Transverse colon (tissue), 4 donors: ENCODE results near the gene SERPINB2. TPM values are rescaled to one million over a fixed set of nuclear protein-coding genes. Genes with fewer than 3 reads are reported as not detected.

Source experiments
- DNase-seq: peaks from one replicate; pipeline ENCODE4 v3.0.0-alpha.2; 2019
- H3K27ac ChIP-seq, 4 donors: fragments of 200-600 bp; sonication (generic); 2 replicates each; pipeline ENCODE4 v1.5.1; 2016 to 2018; ENCODE audit warnings: inconsistent platforms in 4 of 4
- H3K27me3 ChIP-seq: fragments of 200-600 bp; sonication (generic); 2 replicates; pipeline ENCODE4 v1.5.1; 2017; ENCODE audit warnings: inconsistent platforms
- H3K36me3 ChIP-seq, 4 donors: fragments of 200-600 bp; sonication (generic); 2 replicates each; pipeline ENCODE4 v1.5.1; 2017 to 2019; ENCODE audit warnings: inconsistent platforms in 4 of 4
- H3K4me1 ChIP-seq, 4 donors: fragments of 200-600 bp; sonication (generic); 2 replicates each; pipeline ENCODE4 v1.5.1; 2017 to 2020; ENCODE audit warnings: inconsistent platforms in 4 of 4
- H3K4me3 ChIP-seq, 4 donors: fragments of 200-600 bp; sonication (generic); 1 replicate in 1 of 4; 2 replicates in 3 of 4; pipeline versions ENCODE4 v1.5.1 to v1.6.1; 2017 to 2019; ENCODE audit warnings: inconsistent platforms in 4 of 4
- H3K9me3 ChIP-seq, 2 donors: fragments of 200-600 bp; sonication (generic); 2 replicates each; pipeline ENCODE4 v1.5.1; 2017 to 2019; ENCODE audit warnings: inconsistent platforms in 2 of 2
- EP300 ChIP-seq: sonication (generic); formaldehyde crosslinking; IDR thresholded peaks from one replicate; pipeline ENCODE4 v1.6.1; 2017; ENCODE audit warnings: antibody characterized with exemption, low read depth
- POLR2A ChIP-seq: fragments of 450-650 bp; IDR thresholded peaks from one replicate; pipeline ENCODE4 v1.6.1; 2016; ENCODE audit warnings: antibody characterized with exemption, mild to moderate bottlenecking, moderate library complexity
- POLR2AphosphoS5 ChIP-seq, 3 donors: sonication (generic); formaldehyde crosslinking; IDR thresholded peaks; one replicate each; pipeline ENCODE4 v1.6.1; 2016; ENCODE audit warnings: antibody characterized with exemption in 3 of 3
- WGBS, 2 donors: methylation state at CpG; one replicate each; pipeline ENCODE4 v1.1.5; 2018; ENCODE audit warnings: low coverage in 1 of 2; 5-methylcytosine and 5-hydroxymethylcytosine counted together
- in situ Hi-C, 4 donors: fragments of 200-750 bp; cut with MboI; loops; one replicate each; pipeline versions ENCODE4 v1.15.0 to v1.15.1; 2017; ENCODE audit warnings: low sequenced_read_pairs in 3 of 4, low pct_ligation_motif_present in 1 of 4, low pct_unique_long_range_greater_than_20kb in 1 of 4
- intact Hi-C: fragments of 100-400 bp; cut with DNase I; formaldehyde crosslinking; loops from one replicate; pipeline ENCODE4 v1.15.1; 2023; ENCODE audit warnings: low total_unique reads
- total RNA-seq, 4 donors: library from RNA; depleted of rRNA; stranded (reverse); fragments of >200 nt; gene quantifications; one replicate each; pipeline ENCODE4 v1.1.0, GENCODE V29; 2016
- TF ChIP-seq, protein P1 (sequence below), 5 experiments: fragments of 200-600 bp in 3 of 5; fragments of 450-650 bp in 2 of 5; sonication (generic) in 3 of 5; IDR thresholded peaks; 1 replicate in 2 of 5; 2 replicates in 3 of 5; pipeline ENCODE4 v1.5.1; 2016 to 2017; ENCODE audit warnings: antibody characterized with exemption in 5 of 5, inconsistent platforms in 3 of 5, mild to moderate bottlenecking in 2 of 5, moderate library complexity in 1 of 5

The SERPINB2 gene
- total RNA-seq, 4 donors from 2014 or later = 48.3 TPM; not detected in 3

DNA sequence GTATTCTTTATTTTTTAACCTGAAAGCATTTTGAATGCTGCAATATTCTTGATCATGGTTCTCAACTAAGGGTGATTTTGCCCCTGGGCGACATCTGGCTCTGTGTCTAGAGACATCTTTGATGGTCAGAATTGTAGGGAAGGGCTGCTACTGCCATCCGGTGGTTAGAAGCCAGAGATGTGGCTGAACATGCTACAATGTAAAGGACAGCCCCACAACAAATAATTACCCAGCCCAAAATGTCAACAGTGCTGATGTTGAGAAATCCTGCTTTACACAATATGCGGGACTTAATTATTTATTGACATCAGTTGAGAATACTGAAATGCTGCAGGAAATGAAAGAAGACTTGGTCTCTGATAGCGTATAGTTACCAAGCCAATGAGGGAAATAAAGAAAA is 37.5 kb upstream of the SERPINB2 start:
- H3K4me1 ChIP-seq = no peaks in the 10 kb centered on the region
- WGBS, 2 donors = 35 to 56% methylated on average over 3 to 4 of the region's 4 CpGs
- in situ Hi-C loops (no loop called here), intact Hi-C loops (no loop called here)
- H3K27ac ChIP-seq = no peak overlapping the region
- H3K27me3 ChIP-seq = no peaks in the 10 kb centered on the region
- H3K36me3 ChIP-seq = no peaks in the 10 kb centered on the region
- TF ChIP-seq, protein P1, sequence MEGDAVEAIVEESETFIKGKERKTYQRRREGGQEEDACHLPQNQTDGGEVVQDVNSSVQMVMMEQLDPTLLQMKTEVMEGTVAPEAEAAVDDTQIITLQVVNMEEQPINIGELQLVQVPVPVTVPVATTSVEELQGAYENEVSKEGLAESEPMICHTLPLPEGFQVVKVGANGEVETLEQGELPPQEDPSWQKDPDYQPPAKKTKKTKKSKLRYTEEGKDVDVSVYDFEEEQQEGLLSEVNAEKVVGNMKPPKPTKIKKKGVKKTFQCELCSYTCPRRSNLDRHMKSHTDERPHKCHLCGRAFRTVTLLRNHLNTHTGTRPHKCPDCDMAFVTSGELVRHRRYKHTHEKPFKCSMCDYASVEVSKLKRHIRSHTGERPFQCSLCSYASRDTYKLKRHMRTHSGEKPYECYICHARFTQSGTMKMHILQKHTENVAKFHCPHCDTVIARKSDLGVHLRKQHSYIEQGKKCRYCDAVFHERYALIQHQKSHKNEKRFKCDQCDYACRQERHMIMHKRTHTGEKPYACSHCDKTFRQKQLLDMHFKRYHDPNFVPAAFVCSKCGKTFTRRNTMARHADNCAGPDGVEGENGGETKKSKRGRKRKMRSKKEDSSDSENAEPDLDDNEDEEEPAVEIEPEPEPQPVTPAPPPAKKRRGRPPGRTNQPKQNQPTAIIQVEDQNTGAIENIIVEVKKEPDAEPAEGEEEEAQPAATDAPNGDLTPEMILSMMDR (IDR thresholded peaks at IDR 0.05) = no peak
- no peak for TF ChIP-seq EP300
- no peak for TF ChIP-seq POLR2A
- no peak for TF ChIP-seq POLR2AphosphoS5 (IDR thresholded peaks at IDR 0.05)
- H3K9me3 ChIP-seq = no peaks in the 10 kb centered on the region
- no peak for DNase-seq
- no peak overlapping the region for H3K4me3 ChIP-seq

DNA sequence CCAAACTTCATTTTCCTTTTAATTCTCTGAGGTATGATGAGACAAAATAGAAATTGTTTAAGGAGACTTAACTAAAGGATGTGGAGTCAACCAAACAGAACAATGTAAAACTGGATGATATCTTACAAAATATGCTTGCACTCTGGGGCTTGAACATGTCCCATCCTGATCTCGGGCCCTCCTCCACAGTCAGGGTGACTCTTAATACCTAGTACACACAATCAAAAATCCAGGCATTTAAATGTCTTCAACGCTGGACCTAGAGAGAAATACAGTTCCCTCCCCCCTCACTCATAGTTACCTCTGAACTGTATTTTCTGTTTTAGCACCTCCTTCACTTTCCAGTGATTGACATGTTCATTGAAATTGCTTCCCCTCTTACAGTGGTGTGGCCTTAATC is 36.9 kb upstream of the SERPINB2 start:
- TF ChIP-seq POLR2AphosphoS5 (IDR thresholded peaks at IDR 0.05) (no peak), POLR2A (no peak), EP300 (no peak)
- TF ChIP-seq, protein P1 (IDR thresholded peaks at IDR 0.05) = no peak
- Histone ChIP-seq H3K27me3 (no peaks in the 10 kb centered on the region), H3K4me1 (no peaks in the 10 kb centered on the region), H3K27ac (no peak overlapping the region), H3K4me3 (no peak overlapping the region), H3K9me3 (no peaks in the 10 kb centered on the region), H3K36me3 (no peaks in the 10 kb centered on the region)
- in situ Hi-C loops (no loop called here), intact Hi-C loops (no loop called here)
- WGBS, 2 donors = 68 to 79% methylated on average over 2 of the region's 2 CpGs
- no peak for DNase-seq

GRCh38 chr18:63858456-63858855 is 29.0 kb upstream of the SERPINB2 start:
- no peak overlapping the region for H3K4me3 ChIP-seq
- no peaks in the 10 kb centered on the region for H3K9me3 ChIP-seq
- no peak for DNase-seq
- no peaks in the 10 kb centered on the region for H3K27me3 ChIP-seq
- H3K36me3 ChIP-seq = no peaks in the 10 kb centered on the region
- no peaks in the 10 kb centered on the region for H3K4me1 ChIP-seq
- intact Hi-C loops = no loop called here
- TF ChIP-seq, protein P1 (IDR thresholded peaks at IDR 0.05) = no peak
- TF ChIP-seq EP300 (no peak), POLR2AphosphoS5 (IDR thresholded peaks at IDR 0.05) (no peak), POLR2A (no peak)
- H3K27ac ChIP-seq = no peak overlapping the region
- 35 to 57% methylated on average over 1 of the region's 1 CpG for WGBS, 2 donors
- in situ Hi-C loops = no loop called here

- Histone ChIP-seq H3K9me3 (no peaks in the 10 kb centered on the region), H3K4me1 (no peaks in the 10 kb centered on the region), H3K36me3 (no peaks in the 10 kb centered on the region), H3K27ac (no peak overlapping the region), H3K4me3 (no peak overlapping the region), H3K27me3 (no peaks in the 10 kb centered on the region)
- no peak for DNase-seq
- intact Hi-C loops (no loop called here), in situ Hi-C loops (loop anchor here in 1 of 4 donors (10.0 kb wide), 1 partner anchor 55 kb away; no protein-coding TSS in a partner anchor)
- 83% methylated on average over 2 of the region's 2 CpGs; no CpG with 5 or more reads in 1 of the 2 donors for WGBS, 2 donors
- TF ChIP-seq EP300 (no peak), POLR2AphosphoS5 (IDR thresholded peaks at IDR 0.05) (no peak), POLR2A (no peak)
- TF ChIP-seq, protein P1 (IDR thresholded peaks at IDR 0.05) = no peak
Observed at GRCh38 chr18:63859781-63860475, 27.6 kb upstream of the SERPINB2 start.
